GM04503 (cell line): Measurements from ENCODE around the gene DSCAML1.
A peak's percentile ranks its signal among the peaks of the same experiment; 100 is the strongest.

Source experiments
- DNase-seq: peaks from one replicate; pipeline ENCODE4 v3.0.0-alpha.2; 2012; ENCODE audit warnings: low read depth

The DSCAML1 gene

DNA sequence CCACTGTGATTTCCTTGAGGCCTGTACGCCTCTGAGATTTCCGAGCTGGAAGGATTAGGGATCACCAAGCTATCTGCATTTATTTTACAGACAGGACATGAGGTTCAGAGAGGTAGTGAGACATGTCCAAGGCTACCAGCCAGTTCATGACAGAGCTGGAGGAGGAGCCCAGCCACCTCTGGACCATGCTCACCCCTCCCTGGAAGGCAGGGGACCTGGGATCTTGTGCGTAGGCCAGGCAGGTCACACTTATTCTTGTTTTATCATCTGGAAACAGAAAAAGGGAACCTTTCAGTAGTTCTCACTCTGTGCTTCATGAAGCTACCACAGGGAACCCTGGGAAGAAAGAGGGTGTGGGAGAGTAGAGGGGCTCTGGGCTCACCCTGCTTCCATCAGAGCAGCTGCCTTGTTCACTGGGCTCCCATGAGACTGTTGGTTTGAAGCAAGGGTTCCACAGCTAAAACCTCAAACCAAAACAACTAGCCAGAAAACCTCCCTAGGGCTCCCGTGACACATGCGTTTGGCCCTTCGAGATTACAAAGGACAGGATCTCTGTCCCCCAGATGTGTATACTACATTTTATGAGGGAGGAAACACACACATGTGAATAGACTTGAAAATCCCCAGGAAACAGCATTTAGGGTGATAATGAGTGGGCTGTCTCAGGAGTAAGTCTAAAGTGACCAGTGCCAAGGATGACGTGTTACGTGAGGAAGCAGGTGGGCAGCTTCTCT is 106.4 kb downstream of the DSCAML1 start:
- DNase-seq = peak; percentile 3

DNA sequence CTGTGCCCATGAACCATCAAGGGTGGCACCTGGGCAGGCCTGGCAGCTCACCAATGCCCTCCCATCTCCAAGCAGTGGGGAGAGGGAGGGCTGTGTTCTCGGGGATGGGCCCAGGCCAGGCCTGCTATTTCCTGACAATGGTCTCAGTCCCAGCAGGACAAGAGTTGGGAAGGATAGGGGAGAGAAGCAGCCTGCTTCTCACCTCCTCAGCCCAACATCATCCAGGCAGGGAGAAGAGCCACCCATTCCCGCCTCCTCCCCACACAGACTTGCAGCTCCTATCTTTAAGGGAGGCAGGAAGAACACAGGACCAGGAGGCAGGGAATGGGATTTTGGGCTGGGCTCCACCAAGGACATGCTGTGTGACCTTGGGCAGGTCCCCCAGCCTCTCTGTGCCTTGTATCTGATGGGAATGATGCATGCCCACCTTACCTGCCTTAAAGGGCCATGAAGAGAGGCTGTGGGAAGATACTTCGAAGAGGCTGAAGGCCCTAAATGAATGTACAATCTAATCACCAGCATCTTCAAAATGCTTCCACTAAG is 108.7 kb downstream of the DSCAML1 start:
- no peak for DNase-seq

DNA sequence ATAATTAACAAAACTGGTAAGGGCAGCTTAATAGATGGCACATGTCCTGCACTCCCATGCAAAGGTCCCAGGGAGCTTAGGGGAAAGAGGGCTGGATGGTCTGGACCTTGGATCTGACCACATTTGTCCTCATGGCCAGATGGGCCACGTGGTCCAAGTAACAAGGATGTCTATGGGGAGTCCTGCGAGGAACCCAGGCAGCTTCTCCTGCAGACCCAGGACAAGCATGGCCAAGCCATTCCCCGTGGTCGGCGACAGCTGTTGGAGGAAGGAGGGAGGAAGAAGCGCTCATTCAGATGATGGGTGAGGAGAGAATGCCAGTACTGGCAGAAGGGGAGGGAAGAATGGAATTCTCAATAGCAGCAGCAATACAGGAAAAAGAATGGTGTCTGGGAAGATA is 109.2 kb downstream of the DSCAML1 start:
- no peak for DNase-seq

DNA sequence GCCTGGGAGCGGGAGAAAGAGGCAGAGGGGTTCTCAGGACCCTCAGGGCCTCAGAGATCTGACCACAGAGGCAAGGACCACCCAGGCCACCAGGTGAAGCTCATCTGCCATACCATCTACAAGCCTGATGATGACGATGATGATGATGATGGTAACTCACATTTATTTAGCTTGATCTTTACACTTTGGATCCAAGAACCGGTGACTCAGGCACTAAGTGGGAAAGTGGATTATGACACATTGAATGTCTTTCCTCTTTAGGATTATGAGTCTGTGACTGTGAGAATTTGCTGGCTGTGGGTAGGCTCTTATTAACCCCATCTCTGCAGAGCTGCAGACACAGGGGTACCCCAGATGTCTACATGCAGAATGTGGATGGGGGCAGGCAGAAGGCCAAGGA is 110.3 kb downstream of the DSCAML1 start:
- no peak for DNase-seq

DNA sequence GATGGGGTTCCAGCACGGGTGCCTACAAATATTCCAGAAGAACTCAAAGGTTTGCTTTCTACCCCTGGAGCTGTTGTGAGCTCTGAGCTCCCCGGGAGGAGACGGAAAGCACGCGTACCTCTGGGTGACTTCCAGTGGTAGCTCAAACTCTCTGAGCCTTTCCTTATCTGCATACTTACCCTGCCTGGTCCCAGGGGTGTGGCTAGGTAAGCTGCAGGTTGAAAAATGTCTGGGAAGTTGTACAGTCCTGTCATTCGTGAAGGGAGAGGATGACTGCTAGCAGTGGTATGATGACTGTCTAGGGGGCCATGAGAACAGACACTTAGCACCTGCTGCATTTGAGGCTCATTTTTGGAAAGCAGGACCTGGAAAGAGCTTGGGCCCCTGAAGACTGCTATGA is 111.5 kb downstream of the DSCAML1 start:
- no peak for DNase-seq

DNA sequence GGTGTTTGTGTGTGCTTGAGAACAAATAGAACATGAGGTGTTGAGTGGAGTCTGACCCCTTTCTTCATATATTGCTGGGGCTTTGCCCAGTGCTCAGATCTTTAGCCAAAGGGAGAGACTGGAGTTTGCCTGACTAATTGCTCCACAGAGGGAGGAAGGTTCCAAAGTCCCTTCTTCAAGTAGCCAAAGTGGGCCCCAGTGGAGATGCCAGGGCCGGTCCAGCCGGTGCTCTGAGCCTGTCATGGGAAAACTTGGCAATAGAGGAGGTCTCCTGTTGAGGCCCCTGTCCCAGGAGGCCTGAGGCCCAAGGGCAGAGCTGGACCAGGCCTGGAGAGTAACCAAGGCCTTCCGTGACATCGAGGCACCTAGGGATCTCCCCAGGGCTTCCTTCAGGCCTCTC is 112.3 kb downstream of the DSCAML1 start:
- no peak for DNase-seq

DNA sequence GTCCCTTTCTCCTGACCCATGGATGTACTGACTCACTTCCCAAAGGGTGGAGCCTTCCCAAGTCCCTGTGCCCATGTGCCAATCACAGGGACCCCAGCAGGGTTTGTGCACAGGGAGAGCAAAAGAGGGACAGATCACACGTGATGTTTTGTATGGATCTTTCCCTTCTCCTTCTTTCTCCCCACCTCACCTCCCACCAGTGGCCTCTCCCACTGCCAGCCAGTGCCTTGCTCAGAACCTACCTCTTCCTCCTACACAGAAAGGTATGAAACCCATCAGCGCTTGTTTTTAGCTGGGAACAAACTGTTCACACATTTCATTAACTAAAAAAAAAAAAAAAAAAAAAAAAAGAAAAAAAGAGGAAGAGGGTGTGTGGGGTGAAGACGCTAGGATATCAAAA is 112.9 kb downstream of the DSCAML1 start:
- DNase-seq = no peak

DNA sequence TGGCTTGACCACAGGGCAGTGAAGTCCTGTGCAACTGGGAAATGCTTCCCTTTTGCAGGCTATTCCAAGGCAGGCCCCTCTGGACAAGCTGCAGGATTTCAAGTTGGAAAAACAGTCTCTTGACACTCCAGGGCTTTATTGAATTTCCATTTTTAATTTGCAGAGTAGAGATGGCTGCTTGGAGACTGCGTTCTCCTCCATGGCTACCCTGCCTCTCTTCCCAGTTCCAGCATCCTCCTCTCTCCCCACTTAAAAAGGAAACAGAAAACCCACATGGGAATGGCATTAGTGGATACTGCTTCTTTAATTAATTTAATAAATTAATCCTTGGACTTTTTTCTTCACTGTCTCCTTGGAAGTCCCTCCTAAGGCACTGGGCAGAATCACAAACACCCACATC is 115.6 kb downstream of the DSCAML1 start:
- DNase-seq = no peak

DNA sequence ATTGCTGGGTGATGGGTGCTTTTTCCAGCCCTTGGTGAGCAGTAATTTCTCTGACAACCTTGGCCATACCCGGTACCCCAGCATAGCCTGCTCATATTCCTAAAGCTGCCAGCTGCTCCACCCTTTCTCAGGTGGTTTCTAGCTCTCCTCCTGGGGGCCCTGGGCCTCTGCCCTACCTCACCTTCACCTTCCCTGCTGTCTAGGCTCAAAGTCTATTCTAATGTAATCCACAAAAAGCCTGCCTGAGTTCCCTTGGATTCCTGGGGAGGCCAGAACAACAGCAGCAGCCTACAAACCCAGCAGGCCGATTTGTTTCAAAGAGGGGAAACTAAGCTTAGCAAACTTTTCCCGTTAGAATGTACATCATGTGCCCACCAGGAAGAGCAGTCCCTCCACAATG is 117.6 kb downstream of the DSCAML1 start:
- no peak for DNase-seq

DNA sequence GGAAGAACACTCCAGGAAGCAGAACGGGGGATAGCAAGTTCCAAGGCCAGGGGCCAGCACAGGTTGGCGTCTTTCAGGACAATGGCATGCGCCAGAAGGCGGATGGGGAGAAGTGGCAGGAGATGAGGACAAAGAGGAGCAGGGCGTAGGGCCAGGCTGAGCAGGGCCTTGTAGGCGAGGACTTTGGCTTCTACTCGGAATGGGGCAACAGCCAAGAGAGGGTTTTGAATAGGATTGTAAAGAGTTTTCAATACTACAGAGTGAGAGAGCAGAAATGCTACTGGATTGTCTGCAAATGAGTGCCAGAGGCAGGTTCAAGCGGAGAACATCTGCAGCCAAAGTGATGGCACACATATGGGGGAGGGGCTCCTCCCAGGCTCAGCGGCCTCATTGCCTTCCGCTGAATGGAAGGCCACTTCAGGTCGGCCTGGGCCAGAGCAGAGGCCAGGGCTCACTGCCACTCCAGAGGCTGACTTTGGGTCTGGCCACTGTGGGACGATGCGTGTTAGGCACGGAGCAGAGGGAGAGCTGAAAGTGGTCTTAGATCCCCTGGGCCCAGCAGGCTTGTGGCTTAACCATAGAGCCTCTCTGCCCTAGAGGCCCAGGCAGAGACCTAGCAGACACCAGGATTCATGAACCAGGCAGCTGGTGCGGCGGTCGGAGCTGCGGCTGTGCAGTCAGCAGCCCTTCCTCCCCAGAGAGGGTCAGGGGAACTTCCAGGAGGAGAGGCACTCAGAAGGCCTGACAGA is 118.2 kb downstream of the DSCAML1 start:
- DNase-seq = no peak

DNA sequence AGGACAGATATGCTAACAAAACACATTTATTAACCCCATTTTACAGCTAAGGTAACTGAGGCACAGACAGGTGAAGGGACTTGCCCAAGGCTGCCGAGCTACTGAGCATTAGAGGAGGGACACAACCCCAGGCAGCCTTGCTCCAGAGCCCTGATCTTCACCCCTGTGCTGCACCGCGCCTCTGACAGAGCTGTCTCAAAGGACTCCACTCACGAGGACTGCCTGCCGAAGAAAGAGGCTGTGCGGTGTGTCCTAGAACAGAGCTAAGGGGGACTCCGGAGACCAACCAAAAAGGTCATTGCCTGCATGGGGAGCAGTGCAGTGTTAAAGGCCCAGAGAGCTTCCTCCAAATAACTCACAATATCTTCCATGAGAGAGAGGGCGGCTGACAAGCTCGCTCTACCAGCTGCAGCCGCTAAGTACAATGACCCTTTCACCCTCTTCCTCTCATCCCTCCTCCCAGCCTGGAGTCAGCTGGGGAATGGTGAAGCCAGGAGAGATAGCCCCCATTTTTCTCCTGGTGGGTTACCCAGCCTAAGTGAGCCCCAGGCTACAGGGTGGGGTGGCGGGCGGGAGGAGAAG is 119.2 kb downstream of the DSCAML1 start:
- no peak for DNase-seq

DNA sequence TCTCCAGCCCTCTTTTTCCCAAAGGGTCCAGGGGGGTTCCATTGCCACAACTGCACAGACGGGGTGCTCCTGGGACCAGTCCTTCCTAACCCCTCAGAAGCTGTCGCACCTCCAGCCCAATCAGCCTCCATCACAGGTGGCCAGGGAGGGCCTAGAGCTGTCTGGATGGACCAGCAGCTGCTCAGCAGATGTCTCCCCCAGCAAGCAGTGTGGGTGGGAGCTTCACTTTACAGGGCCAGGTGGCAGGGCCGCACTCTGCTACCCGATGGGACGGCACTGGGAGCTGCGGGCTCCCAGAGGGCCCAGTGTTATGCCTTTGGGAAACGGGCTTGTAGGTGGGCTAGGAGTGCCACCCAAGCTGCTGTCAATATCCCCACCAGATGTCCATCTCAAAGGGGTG is 120.5 kb downstream of the DSCAML1 start:
- no peak for DNase-seq

DNA sequence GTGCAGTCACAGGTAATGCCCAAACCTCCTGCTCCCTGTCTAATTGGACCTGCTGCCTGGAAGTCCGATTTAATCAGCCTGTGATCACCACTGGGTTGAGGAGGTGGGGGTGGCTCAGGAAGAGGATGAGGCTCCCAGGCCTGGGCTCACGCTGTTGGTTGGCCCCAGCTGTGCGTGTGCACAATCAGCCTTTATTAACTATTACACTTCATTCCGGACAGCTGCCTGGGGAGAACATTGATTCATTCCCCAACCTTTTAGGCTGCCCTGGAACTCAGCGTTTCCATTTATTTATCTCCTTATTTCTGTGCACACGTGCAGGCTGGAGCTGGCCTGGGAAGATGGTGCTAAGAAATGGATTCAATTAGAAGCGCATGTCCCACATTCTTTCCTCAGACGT is 123.4 kb downstream of the DSCAML1 start:
- DNase-seq = no peak

DNA sequence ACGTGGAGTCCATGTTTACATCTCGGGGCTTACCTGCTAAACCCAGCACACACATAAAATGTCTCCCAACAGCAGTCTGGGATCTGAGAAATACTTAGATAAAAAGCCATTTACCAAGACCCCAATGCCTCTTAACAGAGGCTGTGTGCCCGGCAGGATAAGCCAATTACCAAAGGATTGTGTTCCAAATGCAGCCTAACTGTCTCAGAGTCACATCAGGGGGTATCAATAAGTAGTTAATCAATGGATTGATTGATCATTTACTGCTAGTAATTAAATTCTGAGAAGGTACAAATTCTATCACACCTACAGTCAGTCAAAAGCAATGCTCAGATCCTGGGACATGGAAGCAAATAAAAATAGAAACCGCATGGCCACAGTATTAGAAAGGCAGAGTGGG is 125.6 kb downstream of the DSCAML1 start:
- no peak for DNase-seq

DNA sequence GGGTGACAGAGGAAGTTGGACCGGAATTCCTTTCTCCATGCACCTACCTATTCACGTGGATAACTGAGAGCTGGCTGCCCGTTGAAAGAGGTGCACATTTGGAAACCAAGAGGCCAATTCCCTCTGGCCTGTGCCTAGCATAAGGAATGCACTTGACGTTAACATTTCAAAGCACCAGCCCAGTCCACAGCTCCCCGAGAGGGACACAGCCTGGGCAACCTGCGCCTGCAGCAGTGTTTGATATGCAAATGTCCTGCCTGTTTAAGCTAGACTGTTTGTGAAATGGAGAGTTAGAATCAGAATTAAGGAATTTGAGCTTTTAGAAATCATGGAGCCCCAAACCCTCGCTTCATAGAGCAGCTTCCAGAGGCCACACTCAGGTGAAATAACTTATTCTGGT is 126.1 kb downstream of the DSCAML1 start:
- DNase-seq = no peak

DNA sequence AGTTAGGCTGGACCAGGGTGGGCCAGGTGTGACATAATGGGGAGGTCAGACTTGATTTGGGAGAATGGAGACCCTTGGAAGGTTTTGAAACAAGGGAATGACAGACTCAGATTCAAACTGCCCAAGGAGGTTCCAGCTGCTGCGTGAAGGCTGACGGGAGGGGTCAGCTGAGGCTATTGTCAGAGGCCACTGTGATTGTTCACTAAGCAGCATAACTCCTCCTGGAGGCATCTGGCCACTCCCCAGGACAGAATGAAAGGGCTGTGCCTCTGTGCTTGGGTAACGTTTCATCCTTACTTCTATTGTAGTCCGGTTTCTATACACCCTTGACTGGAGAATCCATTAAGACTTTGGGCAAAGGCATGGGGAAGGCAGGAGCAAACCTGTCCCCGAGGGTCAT is 126.6 kb downstream of the DSCAML1 start:
- no peak for DNase-seq

DNA sequence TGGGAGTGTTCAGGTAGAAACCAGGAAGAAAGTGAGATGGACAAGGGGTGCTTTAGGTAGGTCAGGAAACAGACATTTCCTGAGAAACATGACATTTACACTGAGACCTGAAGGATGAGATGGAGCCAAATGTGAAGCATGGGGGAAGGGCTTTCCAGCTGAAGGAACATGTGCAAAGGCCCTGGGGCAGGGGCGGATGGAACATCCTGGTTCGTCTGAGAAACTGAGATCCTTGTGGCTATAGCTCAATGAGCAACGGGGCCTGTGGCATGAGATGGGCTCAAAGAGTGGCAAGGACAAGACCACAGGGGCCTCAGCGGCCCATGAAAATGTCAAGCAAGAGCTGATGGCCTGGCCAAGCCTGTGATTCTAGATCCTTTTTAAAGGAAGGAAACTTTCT is 127.4 kb downstream of the DSCAML1 start:
- no peak for DNase-seq

DNA sequence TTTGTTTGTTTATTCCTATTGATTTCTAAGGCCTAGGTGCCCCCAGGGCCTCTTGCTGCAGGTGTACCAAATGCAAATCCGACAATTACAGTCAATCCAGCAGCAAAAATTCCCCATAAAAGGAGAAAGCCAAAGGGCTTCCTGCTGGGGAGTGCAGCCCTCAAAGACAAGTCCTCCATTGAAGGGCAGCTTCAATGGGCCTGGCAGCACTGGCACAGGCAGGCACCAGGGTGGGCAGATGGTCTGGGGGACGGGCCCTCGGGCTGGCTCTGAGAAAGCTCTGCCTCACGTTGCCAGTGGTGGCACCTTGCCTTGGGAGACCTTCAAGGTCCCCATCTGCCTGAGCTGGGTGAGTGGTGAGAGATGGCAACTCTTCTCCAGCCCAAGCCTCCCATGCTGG is 128.0 kb downstream of the DSCAML1 start:
- no peak for DNase-seq

DNA sequence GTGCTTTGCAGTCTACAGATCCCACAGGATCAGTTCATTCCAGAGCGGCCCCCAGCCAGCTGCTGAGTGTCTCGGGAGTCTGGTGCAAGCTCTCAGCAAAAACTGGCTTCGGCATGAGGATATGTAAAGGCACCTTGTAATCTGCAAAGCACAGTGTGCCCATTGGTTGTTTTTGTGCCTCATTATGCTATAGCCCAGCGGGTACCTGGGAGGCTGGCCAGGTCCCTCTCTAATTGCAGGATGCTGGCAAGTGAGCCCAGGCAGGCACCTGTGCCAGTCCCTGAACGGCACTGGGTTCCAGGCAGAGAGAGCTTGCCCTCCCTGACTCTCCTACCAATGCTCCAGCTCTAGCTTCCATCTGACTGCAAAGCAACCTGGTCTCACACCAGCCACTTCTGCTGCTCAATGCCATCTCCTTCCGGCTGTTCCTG is 128.7 kb downstream of the DSCAML1 start:
- DNase-seq = no peak

DNA sequence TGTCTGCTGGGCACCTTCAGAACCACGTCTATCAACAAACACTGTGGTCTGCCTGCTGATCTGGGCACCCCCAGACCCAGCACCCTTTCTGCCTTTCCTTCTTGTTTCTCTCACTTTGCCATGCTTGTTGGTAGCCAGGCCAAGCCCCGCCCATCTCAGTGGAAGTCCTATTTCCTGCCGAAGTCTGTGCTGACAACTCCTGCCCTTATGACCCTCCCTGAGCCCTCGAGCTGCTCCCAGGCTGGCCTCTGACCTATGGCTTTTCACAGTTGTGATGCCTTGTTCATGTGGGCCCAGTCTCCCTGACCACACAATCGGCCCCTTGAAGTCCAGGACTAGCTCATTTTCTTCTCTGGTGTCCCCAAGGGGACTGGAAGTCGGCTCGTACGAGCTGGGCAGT is 132.1 kb downstream of the DSCAML1 start:
- no peak for DNase-seq

DNA sequence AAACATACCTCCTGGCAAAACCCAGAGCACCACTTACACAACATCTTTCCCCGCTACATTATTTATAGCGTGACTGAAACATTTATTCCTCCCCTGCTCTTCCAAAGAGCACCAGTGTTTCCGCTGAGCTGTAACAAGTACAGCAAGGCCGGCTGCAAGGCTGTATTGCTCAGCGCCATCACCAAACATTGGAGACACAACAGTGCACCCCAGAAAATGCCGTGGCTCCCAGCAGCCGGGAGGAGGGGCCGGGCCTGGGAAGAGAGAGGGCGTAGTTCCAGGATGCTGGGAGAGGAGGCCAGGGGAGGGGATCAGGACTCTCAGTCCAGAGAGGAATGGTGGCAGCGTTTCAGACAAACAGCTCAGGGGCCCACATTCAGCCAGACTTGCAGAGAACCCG is 133.2 kb downstream of the DSCAML1 start:
- DNase-seq = no peak

DNA sequence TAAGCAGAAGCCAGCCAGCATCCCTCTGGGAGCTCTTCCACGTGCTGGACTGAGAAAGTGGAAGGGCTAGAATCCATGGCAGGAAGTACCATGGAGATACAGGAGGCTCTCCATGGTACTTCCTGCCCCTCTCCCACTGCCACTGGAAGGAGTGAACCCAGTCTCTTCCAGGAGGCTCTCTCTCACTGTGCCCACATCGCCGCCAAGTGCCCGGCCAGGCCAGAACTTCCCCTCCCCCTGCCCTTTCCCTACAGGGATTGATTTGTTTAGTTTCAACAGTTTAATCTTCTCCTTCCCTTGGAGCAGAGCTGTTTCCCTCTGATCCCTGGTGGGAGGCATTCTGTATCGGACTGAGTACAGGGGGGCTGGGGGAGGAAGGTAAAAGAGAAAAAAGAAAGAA is 133.6 kb downstream of the DSCAML1 start:
- DNase-seq = no peak

DNA sequence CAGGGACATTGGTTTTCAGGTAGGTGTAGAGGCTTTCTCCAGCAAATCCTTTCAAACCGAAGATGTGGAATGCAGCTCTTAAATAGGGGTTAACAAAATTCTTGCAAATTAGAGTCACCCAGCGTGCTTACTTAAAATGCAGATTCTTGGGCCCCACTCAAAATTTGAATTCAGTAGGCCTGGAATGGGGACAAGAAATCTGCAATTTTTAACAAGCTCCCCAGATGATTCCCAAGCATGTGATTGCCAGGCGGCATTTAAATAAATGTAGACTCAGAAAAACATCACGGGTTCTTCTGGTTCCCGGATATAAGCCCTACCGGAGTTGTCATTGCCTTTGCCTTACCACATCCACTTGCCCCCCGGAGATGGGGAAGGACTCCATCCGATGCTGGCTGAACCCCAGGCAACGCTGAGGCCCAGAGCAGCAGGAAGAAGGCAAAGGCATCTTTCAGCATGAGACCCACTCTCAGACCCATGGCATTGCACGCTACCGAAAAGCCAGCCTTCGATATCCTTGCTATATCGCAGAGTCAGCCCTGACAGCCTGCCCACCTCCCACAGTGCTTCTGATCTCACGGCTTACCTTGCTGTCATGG is 134.2 kb downstream of the DSCAML1 start:
- DNase-seq = no peak
